K562 (cell line): ENCODE measurements around the gene SLC4A2. TPM values are rescaled to one million over a fixed set of nuclear protein-coding genes. Genes with fewer than 3 reads are reported as not detected.

ENCODE experiments used
- BMI1 ChIP-seq: fragments of 150-350 bp; IDR thresholded peaks from 2 replicates; pipeline ENCODE4 v1.6.1; 2014; ENCODE audit warnings: low read length
- KLF10 ChIP-seq: fragments of 250-450 bp; sonication (Bioruptor Pico); IDR thresholded peaks from 2 replicates; pipeline ENCODE4 v1.6.1; 2021; ENCODE audit warnings: matching md5 sums
- LARP7 ChIP-seq: fragments of 450-650 bp; IDR thresholded peaks from 2 replicates; pipeline ENCODE4 v1.6.1; 2016
- MEF2A ChIP-seq: IDR thresholded peaks from 2 replicates; pipeline ENCODE4 v1.6.1; 2011; ENCODE audit warnings: low read depth, mild to moderate bottlenecking, low read length, moderate library complexity; ENCODE audit not compliant: control insufficient read depth
- MXD1 ChIP-seq: fragments of 250-450 bp; sonication (Bioruptor Pico); IDR thresholded peaks from 2 replicates; pipeline ENCODE4 v1.8.0; 2021; ENCODE audit warnings: borderline replicate concordance, mild to moderate bottlenecking, moderate library complexity; ENCODE audit not compliant: poor library complexity, severe bottlenecking
- NFATC3 ChIP-seq: fragments of 450-650 bp; IDR thresholded peaks from 2 replicates; pipeline ENCODE4 v1.6.1; 2017; ENCODE audit warnings: mild to moderate bottlenecking
- NUFIP1 ChIP-seq: fragments of 450-650 bp; IDR thresholded peaks from 2 replicates; pipeline ENCODE4 v1.6.1; 2018; ENCODE audit not compliant: partially characterized antibody
- PML ChIP-seq: IDR thresholded peaks from 2 replicates; pipeline ENCODE4 v1.6.1; 2012; ENCODE audit warnings: low read length, inconsistent platforms
- RB1 ChIP-seq: fragments of 450-650 bp; IDR thresholded peaks from 2 replicates; pipeline ENCODE4 v1.6.1; 2017; ENCODE audit warnings: low read depth, mild to moderate bottlenecking
- TCF15 ChIP-seq: fragments of 250-450 bp; sonication (Bioruptor Pico); IDR thresholded peaks from 2 replicates; pipeline ENCODE4 v1.8.0; 2022; ENCODE audit warnings: moderate library complexity, mild to moderate bottlenecking, inconsistent platforms
- TCF3 ChIP-seq: sonication (generic); formaldehyde crosslinking; IDR thresholded peaks from 2 replicates; pipeline ENCODE4 v1.4.0; 2020; ENCODE audit warnings: mild to moderate bottlenecking, missing genetic modification reagents
- THAP12 ChIP-seq: fragments of 250-450 bp; sonication (Bioruptor Pico); IDR thresholded peaks from 2 replicates; pipeline ENCODE4 v1.9.0; 2021; ENCODE audit warnings: mild to moderate bottlenecking, inconsistent platforms
- TRIM24 ChIP-seq, 2 experiments: fragments of 450-650 bp; IDR thresholded peaks; 2 replicates each; pipeline ENCODE4 v1.6.1; 2016
- TRIM25 ChIP-seq: fragments of 450-650 bp; IDR thresholded peaks from 2 replicates; pipeline ENCODE4 v1.7.0; 2016; ENCODE audit warnings: borderline replicate concordance
- ZBTB9 ChIP-seq: fragments of 450-650 bp; formaldehyde crosslinking; IDR thresholded peaks from 2 replicates; pipeline ENCODE4 v1.4.0; 2020; ENCODE audit warnings: mild to moderate bottlenecking, moderate library complexity
- ZFP36 ChIP-seq: fragments of 150-350 bp; IDR thresholded peaks from 2 replicates; pipeline ENCODE4 v1.6.1; 2018; ENCODE audit warnings: low read length, low read depth; ENCODE audit not compliant: partially characterized antibody
- ZHX1 ChIP-seq: fragments of 150-350 bp; conservative IDR thresholded peaks from 2 replicates; pipeline ENCODE4 v1.6.1; 2014; ENCODE audit warnings: low read length
- ZNF133 ChIP-seq: fragments of 250-450 bp; sonication (Bioruptor Pico); IDR thresholded peaks from 2 replicates; pipeline ENCODE4 v1.4.0; 2020; ENCODE audit warnings: mild to moderate bottlenecking
- ZNF586 ChIP-seq: fragments of 450-650 bp; formaldehyde crosslinking; conservative IDR thresholded peaks from 2 replicates; pipeline ENCODE4 v1.4.0; 2020; ENCODE audit warnings: mild to moderate bottlenecking, moderate library complexity
- ZNF76 ChIP-seq: fragments of 250-450 bp; sonication (Bioruptor Pico); IDR thresholded peaks from 2 replicates; pipeline ENCODE4 v1.4.0; 2020; ENCODE audit warnings: mild to moderate bottlenecking, moderate library complexity, borderline replicate concordance
- polyA plus RNA-seq, 8 experiments: library from polyadenylated mRNA; depleted of rRNA in 4 of 8; stranded (reverse) in 5 of 8; unstranded in 3 of 8; fragments of >200 nt; fragmentation: Nextera tagmentation in 2 of 8; fragmentation: Illumina TruSeq in 1 of 8; extraction: Ambion mirVana in 2 of 8; extraction: Trizol in 1 of 8; gene quantifications; 2 replicates each; pipeline versions ENCODE4 v1.2.1 to v1.2.3, GENCODE V29; 2011 to 2014; ENCODE audit warnings: inconsistent platforms in 1 of 8, missing spikeins in 1 of 8
- total RNA-seq, 7 experiments: library from RNA; depleted of rRNA in 6 of 7; stranded (reverse); fragments of >200 nt in 6 of 7; fragmentation: Illumina TruSeq in 2 of 7; extraction: Trizol in 2 of 7; gene quantifications; 2 replicates each; pipeline versions ENCODE4 v1.2.1 to v1.2.3, GENCODE V29; 2011 to 2021; ENCODE audit warnings: low replicate concordance in 1 of 7

SLC4A2 gene
- total and polyA plus RNA-seq, 9 of the 15 experiments (the other 6 are each of a cell fraction or from before 2014, with no cell fraction given) = 11.4 to 375 (median 130) TPM

GRCh38 chr7:151059367-151060112, at the start of gene SLC4A2 (continued):
- peak; percentile 60; the same call in 1 of the 2 replicates for TF ChIP-seq PML
- TF ChIP-seq RB1 = peak; percentile 86
- no peak for TF ChIP-seq TCF3 (CRISPR knock-in tag)
- no peak for TF ChIP-seq NUFIP1
- no peak for TF ChIP-seq TRIM25
- 0 out of 4 replicates have a peak, but pooled peaks of 1 of the 2 experiments have one; percentile 14 for TF ChIP-seq TRIM24 (IDR thresholded peaks at IDR 0.05)
- TF ChIP-seq TCF15 (CRISPR knock-in tag) = no peak
- TF ChIP-seq ZHX1 = no peak
- TF ChIP-seq ZNF133 (CRISPR knock-in tag) = no peak
- TF ChIP-seq THAP12 (CRISPR knock-in tag) = no peak
- no peak for TF ChIP-seq ZBTB9 (CRISPR knock-in tag)
- no peak for TF ChIP-seq ZNF586 (CRISPR knock-in tag)
- TF ChIP-seq ZFP36 = no peak
- TF ChIP-seq ZNF76 (CRISPR knock-in tag) = no peak
- TF ChIP-seq MXD1 = no peak
- no peak for TF ChIP-seq BMI1
- peak; percentile 92; the same call in 1 of the 2 replicates for TF ChIP-seq LARP7
- TF ChIP-seq MEF2A = no peak
- TF ChIP-seq NFATC3 = no peak
- no peak for TF ChIP-seq KLF10 (CRISPR knock-in tag)
